Measurements from ENCODE around the gene MT4. TPM values are rescaled to one million over a fixed set of nuclear protein-coding genes. Genes with fewer than 3 reads are reported as not detected.

MT4 gene
- polyA plus RNA-seq, 5 donors = not detected

DNA sequence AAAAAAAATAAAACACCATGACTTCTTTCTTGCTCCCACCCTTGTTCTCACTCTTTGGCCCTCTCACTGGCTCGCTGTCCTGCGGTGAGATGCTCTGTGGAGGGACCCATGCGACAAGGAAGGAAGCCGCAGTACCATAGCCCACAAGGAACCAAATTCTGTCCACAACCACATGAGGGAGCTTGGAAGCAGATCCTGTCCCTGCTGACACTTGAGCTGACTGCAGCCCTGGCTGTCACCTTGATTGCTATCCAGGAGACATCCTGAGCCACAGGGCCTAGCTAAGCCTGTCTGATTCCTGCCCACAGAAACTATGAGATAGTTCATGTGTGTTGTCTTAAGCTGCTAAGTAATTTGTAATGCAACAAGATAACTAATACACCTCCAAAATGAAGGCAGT lies 38.7 kb downstream of the MT4 start:
- DNase-seq = no peak

DNA sequence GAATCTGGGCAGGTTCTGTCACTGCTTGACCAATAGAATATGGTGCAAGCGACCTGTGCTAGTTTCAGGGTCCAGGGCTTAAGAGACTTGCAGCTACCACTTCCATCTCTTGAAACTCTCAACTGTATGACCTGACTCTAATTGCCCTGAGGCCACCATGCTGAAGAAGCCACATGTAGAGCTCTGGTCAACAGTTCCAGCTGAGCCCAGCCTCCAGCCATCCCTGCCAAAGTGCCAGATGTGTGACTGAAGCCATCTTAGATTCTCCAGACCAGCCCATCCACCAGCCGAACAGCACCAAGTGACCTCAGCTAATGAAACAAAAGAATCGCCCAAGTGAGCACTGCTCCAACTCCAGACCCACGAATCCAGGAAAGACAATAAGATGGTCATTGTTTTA lies 40.1 kb downstream of the MT4 start:
- DNase-seq = no peak

DNA sequence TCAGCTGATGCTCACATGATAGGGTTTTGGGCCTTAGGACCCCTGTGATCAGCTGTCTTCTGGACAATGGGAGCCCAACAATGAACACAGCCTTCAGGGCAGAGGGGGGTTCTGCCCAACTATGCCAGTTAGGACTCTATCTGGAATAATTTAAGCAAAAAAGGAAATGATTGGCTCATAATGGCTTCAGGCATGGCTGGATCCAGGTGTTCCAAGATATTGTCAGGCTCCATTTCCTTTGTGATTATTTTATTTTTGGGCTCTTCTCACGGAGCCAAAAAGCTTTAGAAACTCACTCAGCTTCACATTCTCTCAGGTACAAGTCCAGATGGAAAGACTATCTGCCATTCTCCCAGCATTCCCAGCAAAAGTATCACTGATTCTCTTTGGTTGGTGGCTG lies 40.6 kb downstream of the MT4 start:
- DNase-seq = no peak

DNA sequence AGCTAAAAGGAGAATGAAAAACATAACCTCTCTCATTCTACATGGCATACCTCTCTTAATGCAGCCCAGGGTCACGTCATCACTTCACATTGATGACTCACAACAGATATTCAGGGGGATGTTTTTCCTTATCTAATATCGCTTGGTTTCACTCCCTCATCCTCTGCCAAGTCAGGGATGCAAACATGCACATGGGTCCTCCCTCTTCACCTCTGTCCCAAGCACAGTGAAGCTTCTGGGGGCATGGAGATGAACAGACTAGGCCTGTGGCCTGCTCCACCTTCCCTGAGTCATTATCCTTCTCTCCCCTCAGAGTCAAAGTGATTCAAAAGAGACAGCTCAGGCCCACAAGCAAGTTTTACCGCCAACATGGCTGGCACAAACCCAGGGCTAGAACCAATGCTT lies 41.2 kb downstream of the MT4 start:
- DNase-seq = no peak

GRCh38 chr16:56606476-56607108 lies 41.7 kb downstream of the MT4 start:
- DNase-seq = peak; percentile 87 to 93

DNA sequence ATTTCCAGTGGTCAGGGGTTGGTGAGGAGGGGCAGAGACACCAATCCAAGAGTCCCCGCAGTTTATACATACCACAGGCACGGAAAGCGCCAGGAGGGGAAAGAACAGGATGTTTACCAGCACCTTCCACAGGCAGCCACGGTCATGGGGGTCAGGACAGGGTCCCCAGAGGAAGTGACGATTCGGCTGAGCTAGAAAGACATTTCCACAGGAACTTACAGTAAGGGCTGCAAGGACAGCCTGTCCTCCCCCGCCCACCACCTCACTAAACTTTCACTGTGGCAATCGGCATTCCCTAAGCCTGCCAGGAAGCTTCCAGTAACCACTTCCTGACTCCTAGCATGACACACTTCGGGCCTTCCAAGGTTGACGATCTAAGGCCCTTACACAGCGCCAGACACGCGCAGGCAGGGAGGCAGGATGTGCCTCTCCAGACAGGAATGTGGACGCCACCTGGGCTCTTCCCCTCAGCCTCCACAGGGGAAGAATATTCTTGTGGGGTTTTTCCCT lies 42.3 kb downstream of the MT4 start:
- peak; percentile 80 to 84 for DNase-seq

- no peak for DNase-seq
Measured at GRCh38 chr16:56607675-56608042, 42.8 kb downstream of the MT4 start.

- DNase-seq = peak; percentile 90 to 91
Measured at GRCh38 chr16:56608043-56608875, 43.4 kb downstream of the MT4 start, which contains the start of gene MT2A. TSS of gene MT2A (plus strand) at chr16:56608584. CDS start at chr16:56608656, 72 bp downstream.

DNA sequence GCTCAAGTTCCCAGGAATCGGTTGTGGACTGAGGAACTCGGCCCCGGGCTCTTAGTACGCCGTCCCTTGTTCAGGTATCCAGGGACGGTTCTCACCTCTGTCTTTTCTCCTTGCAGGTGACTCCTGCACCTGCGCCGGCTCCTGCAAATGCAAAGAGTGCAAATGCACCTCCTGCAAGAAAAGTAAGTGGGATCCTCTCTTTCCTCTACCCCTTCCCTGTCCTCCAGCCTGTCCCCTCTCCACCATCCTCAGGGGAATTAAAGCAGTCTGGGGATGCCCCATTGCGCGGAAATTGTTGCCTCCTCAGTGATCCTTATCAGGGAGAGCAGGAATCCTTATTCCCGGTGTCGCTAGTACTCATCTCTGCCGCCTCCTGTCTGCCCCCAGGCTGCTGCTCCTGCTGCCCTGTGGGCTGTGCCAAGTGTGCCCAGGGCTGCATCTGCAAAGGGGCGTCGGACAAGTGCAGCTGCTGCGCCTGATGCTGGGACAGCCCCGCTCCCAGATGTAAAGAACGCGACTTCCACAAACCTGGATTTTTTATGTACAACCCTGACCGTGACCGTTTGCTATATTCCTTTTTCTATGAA lies 44.1 kb downstream of the MT4 start:
- DNase-seq = no peak

GRCh38 chr16:56609463-56609921 lies 44.6 kb downstream of the MT4 start:
- DNase-seq = peak; percentile 71 to 84

DNA sequence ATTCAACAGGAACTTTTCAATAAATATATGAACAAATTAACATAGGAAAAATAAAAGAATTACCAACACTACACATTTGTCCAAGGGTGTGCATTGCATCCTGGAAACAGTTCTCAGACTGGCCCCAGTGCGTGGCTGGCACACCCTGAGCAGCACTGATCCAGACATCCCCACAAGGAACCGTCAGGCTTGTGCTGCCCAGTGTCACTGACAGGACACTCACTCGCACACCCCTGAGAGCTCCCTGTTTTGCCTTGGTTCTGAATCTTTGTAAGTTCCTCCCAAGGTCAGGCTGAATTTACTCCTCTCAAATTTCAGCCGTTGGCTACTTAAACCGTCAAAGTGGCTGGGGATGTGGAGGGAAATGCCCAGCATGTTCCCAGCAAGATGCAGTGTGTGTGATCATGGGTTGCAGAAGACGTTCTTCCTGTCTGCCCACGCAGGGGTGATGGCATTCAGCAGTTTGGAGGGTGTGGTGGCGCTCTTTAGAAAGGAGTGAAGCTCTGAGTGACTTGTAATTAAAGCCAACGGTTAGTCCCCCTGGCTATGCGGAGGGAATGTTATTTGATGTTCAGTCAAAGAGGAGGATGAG lies 45.2 kb downstream of the MT4 start:
- DNase-seq = no peak

GRCh38 chr16:56610609-56611111 lies 45.8 kb downstream of the MT4 start:
- no peak for DNase-seq

- DNase-seq = no peak
Measured at GRCh38 chr16:56611281-56611833, 46.5 kb downstream of the MT4 start.

- no peak for DNase-seq
Measured at GRCh38 chr16:56613706-56614105, 48.8 kb downstream of the MT4 start.

- DNase-seq = no peak
Measured at GRCh38 chr16:56614549-56614991, 49.7 kb downstream of the MT4 start.

GRCh38 chr16:56615353-56615752 lies 50.5 kb downstream of the MT4 start:
- DNase-seq = no peak

GRCh38 chr16:56616608-56617211 lies 51.8 kb downstream of the MT4 start:
- no peak for DNase-seq

- DNase-seq = peak; percentile 77 to 84
Measured at GRCh38 chr16:56617212-56618085, 52.6 kb downstream of the MT4 start.

DNA sequence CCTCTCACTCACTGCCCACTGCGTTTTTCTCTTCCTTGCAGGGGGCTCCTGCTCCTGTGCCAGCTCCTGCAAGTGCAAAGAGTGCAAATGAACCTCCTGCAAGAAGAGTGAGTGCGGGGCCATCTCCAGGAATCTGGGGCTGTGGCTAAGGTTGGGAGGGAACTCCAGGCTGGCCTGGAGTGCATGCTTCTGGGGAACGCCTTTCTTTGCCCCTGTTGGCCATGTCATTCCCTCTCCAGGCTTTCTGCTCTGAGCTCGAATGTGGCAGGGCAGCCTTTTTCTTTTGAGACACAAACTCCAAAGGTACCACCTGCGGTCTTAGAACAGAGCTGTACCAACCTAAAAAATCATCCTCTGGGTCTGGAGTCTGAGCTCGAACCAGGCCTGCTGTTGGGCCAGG lies 53.3 kb downstream of the MT4 start:
- no peak for DNase-seq
